ENCODE measurements around the gene UMOD. TPM values are rescaled to one million over a fixed set of nuclear protein-coding genes. Genes with fewer than 3 reads are reported as not detected.

UMOD gene
- total RNA-seq, 2 experiments from 2014 or later: not detected

Other genes with a start within 250 kb of the UMOD start
- not detected for gene GP2, start 25.2 kb downstream of the UMOD start, total RNA-seq
- not detected for gene PDILT, start 52.0 kb upstream of the UMOD start, total RNA-seq
- gene ACSM5, start 56.8 kb upstream of the UMOD start, total RNA-seq: not detected
- gene ACSM2A, start 98.8 kb upstream of the UMOD start, total RNA-seq: not detected
- not detected for gene ACSM2B, start 223.7 kb upstream of the UMOD start, total RNA-seq

Data from activated CD4-positive, alpha-beta memory T cell treated with anti-CD3 and anti-CD28 coated beads for 36 hours (primary cell).